GM21515 (cell line): ENCODE measurements around the gene SLC30A3.
"Not testable (repeated sequence)": the region's sequence is repeated elsewhere in the genome, so short reads cannot be mapped to it uniquely, and the experiment has no call there.

ENCODE experiments used
- ATAC-seq: cut with Tn5 transposase; IDR thresholded peaks from one replicate; pipeline ENCODE4 v1.9.1; 2021; ENCODE audit not compliant: unreplicated experiment

Gene SLC30A3

DNA sequence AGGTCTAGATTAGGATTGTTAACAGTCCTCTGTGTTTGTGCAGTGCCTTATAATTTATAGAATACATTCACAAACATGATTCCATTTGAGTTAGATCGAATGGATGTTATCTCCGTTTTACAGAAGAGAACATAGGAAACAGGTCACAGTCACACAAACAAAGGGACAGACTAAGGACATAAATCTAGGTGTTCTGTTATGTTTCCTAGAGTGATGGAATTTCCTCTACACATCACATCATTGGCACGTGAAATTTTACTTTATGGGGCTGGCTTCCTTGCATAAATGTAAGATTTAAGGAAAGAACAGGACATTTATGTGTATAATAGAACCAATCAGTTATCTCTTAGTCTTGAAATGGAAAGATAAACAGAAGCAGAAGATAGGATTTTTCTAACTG lies 25.8 kb upstream of the SLC30A3 start:
- no peak for ATAC-seq

DNA sequence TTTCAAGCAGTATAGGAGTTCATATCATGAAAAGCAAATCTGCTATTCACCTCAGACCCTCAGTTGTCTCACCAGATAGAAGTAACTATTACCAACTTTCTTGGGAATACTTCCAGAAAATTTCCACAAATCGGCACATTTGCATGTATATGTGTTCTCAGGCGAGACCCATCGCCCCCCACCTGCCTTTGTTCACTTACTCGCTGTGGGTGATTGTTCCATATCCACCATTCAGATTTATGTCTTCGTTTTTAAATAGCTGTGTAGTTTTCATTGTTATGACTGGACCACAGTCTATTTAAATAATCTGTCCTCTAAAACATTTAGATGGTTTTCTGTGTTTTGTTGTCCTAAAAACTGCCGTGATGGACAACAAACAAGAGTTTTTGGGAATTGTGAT lies 22.6 kb upstream of the SLC30A3 start:
- no peak for ATAC-seq

DNA sequence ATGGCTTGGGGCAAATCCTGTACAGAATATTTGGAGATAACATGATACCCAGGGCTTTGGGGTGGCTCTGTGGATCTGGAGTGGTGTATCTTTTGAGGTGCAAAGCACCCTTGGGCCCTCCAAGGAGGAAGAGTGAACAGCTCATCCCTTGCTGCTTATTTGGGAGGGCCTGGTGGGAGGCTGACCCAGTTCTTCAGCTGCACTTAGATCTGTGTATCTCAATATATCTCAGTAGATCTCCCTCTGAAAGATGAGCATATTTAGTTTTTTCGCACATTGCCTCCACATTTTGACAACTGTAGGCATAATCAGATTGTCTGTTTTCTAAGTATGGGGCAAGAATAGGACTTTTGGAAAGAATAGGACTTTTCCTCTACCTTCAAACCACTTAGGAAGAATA lies 22.1 kb upstream of the SLC30A3 start:
- no peak for ATAC-seq

DNA sequence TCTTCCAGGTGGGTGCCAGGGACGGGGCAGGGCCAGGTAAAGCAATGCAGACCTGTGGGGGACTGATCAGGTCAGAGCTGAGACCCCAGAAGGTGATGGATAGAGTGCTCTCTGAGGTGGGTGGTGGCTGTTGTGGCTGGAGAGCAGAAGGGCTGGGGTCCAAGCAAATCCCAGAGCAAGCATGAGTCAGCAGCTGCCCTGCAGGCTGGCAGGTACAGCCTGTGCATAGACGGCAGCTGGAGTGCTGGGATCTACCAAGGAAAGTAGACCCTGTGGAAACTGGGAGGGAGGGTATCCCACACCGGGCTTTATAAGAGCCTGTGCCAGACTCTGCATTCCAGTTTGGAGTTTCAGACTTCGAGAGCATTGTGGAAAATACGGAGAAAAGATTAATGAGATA lies 20.0 kb upstream of the SLC30A3 start:
- no peak for ATAC-seq

- no peak for ATAC-seq
Observed at GRCh38 chr2:27281855-27282559, 19.2 kb upstream of the SLC30A3 start, which contains the start of gene TRIM54. Gene TRIM54 (plus strand): TSS chr2:27282429. CDS start chr2:27282732, 303 bp downstream.

- ATAC-seq, result no peak
Observed at GRCh38 chr2:27281442-27281841, 18.6 kb upstream of the SLC30A3 start.

- no peak for ATAC-seq
Observed at GRCh38 chr2:27280826-27281225, 18.0 kb upstream of the SLC30A3 start.

DNA sequence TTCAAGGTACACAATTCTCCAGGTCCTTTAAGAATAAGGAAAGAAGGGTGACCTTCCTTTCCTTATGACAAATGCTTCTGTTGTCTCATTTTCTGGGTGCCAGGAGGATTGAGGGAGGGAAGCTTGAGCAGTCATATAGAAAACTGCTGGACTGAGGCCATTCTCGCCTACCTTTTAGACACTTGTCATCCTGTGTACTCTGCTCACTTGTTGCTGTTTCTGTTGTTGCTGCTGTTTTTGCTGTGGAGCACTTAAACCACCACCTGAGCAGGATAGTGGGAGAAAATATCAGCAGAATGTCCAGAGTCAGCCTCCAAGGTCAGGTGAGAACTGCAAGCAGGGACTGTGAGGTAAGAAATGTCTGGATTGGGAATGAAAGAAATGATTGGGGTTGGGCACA lies 15.2 kb upstream of the SLC30A3 start:
- ATAC-seq, result no peak

- no peak for ATAC-seq
Observed at GRCh38 chr2:27275211-27276150, 12.6 kb upstream of the SLC30A3 start, which contains the start of gene DNAJC5G. Gene DNAJC5G (plus strand): TSS chr2:27275433. CDS start chr2:27276729, 1,296 bp downstream.

DNA sequence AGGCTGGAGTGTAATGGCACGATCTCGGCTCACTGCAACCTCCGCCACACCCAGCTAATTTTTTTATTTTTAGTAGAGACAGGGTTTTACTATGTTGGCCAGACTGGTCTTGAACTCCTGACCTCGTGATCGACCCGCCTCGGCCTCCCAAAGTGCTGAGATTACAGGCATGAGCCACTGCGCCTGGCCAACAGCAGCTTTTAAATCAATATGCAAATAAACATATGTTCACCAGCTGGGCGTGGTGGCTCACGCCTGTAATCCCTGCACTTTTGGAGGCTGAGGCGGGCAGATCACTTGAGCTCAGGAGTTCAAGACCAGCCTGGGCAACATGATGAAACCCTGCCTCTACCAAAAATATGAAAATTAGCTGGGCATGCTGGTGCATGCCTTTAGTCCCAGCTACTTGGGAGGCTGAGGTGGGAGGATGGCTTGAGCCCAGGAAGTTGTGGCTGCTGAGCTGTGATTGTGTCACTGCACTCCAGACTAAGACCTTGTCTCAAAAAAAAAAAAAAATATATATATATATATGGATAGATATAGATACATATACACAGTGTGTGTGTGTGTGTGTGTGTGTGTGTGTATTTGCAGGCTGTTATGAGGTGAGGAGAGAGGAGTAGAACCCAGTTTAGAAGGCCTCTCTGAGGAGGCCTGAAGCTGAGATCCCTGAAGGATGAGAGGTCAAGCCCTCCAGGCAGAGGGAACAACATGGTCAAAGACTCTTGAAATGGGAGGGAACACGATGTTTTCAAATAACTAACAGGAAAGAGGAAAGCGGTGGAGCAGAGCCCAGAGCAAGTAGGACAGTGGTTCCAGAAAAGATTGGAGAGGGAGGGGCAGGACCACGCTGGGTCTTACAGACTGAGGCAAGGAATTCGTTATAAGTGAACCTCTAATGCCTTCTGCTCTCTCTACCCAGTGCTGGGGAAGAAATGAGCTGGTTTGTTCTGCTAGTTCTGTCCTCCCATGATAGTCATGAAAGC lies 10.0 kb upstream of the SLC30A3 start:
- not testable (repeated sequence) for ATAC-seq

DNA sequence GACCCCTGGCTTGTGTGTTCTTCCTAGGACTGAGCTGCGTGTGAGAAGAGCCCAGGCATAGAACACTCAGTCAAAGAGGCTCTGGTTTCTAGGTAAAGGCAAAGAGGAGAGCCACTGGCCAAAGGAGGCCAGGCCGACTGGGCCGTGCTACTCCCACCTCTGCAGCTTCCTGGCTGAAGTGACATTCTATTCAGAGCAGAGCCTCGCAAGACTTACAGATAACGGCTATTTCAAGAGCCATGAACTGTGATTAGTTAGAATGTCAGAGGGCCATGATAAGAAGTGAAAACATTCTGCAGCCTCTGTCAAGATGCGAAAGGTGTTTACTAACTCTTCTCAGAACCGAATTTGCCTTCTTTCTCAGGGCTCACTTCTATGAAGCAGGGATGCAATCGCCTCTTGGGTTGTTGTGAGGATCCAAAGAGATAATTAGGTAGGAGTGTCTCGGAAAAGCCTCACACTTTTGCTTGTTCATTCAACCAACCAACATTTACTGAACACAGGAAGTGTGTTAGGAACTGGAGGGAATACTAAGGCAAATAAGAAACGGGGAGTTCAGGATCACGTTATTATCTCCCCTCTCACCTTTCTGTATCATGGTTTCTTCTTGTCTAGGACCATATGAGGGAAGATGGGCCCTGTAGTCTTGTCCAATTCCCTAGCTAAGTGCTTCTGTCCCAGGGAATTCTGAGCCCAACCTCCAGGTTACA lies 8.9 kb upstream of the SLC30A3 start:
- no peak for ATAC-seq

GRCh38 chr2:27270670-27271069 lies 7.8 kb upstream of the SLC30A3 start:
- ATAC-seq, result no peak

DNA sequence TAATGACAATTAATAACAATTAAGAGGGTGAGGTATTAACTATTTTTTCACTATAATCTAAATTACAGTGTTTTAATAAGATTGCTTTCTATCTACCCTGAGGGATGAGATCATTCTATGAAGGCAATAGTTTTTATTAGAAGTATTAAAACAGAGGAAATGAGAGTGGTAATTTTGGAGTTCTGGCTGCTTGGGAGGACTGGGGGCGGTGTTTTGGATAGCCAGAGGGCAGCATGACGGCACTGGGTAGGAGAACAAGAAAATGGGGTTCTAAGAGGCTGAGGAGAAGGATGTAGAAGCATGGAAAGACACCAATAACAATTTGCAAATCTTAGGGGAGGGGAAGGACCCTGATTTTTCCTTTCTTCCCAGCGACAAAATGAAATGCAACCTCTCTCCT lies 7.3 kb upstream of the SLC30A3 start:
- ATAC-seq, result no peak

DNA sequence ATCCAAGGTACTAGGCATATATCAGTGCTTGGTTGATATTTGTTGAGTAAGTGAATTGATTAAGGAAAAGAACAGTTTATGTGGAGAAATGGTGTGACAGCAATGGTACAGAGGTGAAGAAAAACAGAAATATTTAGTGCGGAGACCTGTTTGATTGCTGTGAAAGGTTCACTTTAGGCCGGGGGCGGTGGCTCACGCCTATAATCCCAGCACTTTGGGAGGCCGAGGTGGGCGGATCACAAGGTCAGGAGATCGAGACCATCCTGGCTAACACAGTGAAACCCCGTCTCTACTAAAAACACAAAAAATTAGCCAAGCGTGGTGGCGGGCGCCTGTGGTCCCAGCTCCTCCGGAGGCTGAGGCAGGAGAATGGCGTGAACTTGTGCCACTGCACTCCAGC lies 5.4 kb upstream of the SLC30A3 start:
- ATAC-seq, result not testable (repeated sequence)

- no peak for ATAC-seq
Observed at GRCh38 chr2:27265536-27265870, 2.7 kb upstream of the SLC30A3 start.

GRCh38 chr2:27264753-27265535 lies 2.1 kb upstream of the SLC30A3 start:
- no peak for ATAC-seq

GRCh38 chr2:27264253-27264752 lies 1.5 kb upstream of the SLC30A3 start:
- ATAC-seq, result no peak

DNA sequence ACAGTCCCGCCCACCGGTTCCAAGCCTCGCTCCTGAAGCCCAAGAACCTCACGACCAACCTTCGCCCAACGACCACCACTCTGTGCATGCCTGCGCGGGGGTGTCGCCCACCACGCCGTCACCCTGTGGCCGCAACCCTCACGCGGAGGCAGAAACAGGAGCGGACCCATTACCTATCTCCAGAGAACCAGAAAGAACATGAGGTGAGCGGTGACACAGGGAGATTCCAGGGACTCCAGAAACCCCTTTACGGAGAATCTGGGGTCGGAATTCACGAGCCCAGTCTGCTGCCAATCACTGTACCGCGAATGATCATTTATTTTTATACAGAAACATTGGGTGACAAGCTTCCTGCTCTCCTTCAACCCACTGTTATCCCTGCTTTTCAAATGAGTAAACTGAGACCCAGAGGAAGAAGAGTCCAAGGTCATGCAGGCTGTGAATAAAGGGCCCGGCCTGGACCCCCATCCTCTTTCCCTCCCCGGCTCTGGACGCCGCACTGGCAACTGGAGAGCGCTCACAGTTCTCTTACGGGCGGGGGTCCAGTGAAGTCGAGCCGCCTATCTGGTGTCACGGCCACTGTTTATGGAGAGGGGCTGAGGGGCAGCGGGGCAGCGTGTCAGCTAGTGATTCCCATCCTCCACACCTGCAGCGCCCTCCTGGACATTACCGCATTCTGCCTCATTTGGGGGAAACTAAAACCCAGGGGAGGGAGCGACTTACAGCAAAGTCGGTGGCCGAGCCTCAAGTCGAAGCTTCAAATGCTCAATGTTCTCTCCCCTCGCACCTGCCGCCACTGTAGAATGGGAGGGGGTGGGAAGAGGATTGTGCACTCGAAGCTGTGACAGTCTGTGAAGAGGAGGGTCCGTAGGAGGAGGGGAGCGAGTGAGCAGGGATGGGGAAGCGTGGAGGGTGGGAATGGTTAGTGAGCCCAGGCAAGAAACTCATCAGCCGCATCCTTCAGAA lies 723 bp upstream of the SLC30A3 start:
- ATAC-seq, result no peak
